HG02588 (cell line): ENCODE data around the gene ZBTB38.

Experiments
- ATAC-seq: cut with Tn5 transposase; IDR thresholded peaks from one replicate; pipeline ENCODE4 v1.9.1; 2021; ENCODE audit warnings: mild to moderate bottlenecking, moderate library complexity; ENCODE audit not compliant: unreplicated experiment

The ZBTB38 gene

GRCh38 chr3:141362736-141363135 is 5.6 kb upstream of the ZBTB38 start:
- ATAC-seq: no peak

- ATAC-seq: no peak
Measured at GRCh38 chr3:141365201-141365600, 3.1 kb upstream of the ZBTB38 start.

DNA sequence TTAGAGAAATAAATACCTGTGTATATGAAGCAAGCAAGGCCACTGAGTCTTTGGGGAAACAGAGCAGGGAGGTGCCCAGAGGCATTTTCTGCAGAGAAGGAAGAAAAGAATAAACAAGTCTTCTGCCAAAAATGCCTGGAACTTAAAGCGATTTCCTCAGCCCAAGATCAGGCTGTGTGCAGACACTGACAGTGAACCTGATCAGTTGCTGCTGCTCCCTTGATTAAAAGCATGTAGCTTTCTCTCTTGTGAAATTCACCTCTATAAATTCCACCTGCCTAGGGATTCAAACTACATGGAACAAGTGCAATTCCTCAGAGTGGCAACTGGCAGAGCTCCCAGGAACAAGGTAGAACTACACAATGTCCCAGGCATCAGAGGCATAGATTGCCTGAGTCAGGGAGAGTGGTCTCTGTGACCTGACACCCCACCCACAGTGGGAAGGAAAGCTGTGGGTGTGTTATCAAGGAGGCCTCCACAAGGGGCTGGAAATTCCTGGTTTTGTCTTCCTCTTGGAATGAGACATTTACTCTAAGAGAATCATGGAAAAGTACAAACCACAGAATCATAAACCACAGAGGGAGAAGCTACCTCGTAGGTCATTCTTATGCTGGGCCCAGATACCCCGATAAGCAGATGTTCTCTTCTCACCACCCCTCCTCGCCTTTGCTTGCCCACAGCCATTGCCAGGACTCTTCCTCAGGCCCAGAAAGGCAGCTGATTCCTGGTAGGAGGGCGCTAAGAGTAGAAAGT is 1.8 kb upstream of the ZBTB38 start:
- no peak for ATAC-seq

GRCh38 chr3:141367038-141367730 is 1.1 kb upstream of the ZBTB38 start:
- ATAC-seq: no peak

- ATAC-seq: no peak
Measured at GRCh38 chr3:141368925-141369794, 856 bp downstream of the ZBTB38 start.

DNA sequence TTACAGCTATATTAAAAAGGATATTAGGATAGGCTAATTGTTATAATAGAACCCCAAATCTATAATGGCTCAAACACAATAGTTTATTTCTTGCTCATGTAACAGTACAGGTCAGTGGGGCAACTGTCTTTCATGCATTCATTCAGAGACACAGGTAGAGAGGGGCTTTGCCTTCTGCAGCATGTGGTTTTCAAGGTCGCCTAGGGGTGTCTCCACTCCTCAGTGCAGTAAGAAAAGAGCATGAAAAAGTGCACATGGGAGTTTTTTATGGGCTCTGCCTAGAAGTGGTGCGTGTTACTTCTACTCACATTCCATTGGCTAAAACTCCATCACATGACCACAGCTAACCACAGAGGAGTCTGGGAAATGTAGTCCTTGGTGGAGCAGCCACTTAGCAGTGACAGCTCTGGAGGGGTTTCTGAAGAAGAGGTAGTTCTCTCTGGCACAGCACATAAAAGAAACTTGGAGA is 1.8 kb downstream of the ZBTB38 start:
- ATAC-seq: peak; percentile 69

- peak; percentile 28 for ATAC-seq
Measured at GRCh38 chr3:141371882-141372281, 3.6 kb downstream of the ZBTB38 start.

DNA sequence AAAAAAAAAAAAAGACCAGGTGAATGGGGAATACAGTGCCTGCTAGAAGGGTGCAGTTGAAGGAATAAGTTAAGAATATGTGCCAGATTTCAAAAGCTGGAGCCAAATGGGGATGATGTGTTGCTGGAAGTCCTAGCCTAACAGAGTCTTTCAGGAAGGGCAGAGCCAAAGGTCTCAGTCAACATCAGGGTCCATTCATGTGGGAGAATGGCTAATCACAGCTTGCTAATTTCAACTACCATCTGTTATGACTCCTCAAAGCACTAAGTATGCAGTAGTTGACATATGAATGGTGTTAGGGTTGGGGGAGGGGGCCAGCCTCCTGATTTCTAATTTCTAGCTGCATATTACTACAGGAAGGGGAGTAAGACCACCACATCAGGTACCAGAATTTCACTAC is 4.4 kb downstream of the ZBTB38 start:
- ATAC-seq: no peak

GRCh38 chr3:141373232-141373631 is 4.9 kb downstream of the ZBTB38 start:
- no peak for ATAC-seq

GRCh38 chr3:141373768-141374526 is 5.6 kb downstream of the ZBTB38 start:
- ATAC-seq: no peak

DNA sequence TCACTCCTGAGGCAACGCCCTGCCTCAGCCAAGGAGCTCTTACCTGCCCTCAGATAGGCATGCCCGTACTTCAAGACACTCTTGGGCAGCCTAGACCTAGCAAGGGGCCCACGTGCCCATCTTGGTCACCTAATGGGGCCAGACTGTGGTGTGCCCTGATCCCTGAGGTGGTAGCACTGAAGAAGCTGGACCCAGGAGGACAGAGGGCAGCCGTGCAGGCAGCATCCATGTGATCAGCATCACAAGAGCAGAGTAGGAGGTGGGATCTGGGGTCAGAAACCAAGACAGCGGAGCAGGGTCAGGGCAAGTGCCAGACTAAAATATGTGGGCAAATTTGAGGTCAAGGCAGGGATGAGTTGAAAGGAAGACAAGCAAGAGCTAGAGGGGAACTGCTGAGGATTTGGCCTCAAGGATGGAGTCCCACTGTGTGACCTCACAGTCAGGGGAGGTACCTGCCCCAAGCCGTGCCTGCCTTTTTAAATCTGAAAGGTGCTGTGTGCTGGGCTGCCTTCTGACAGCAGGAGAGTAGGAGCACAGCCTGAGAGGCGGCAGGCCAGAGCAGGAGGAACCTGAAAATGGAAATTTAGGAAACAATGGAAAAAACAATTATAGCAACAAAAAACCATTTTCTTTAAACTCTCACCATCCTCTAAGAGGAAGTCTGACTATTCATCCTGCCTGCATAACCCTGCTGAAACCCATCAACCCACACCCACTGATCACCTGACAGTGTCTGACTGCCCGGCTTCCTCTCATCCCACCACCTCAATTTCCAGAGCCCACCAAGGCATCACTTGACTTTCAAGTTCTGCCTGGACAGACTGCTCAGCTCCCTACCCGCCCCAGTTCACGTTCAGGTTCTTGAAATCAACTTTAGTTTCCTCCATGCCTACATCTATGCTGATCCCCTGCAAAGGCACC is 7.3 kb downstream of the ZBTB38 start:
- ATAC-seq: no peak

- no peak for ATAC-seq
Measured at GRCh38 chr3:141377377-141377776, 9.1 kb downstream of the ZBTB38 start.

DNA sequence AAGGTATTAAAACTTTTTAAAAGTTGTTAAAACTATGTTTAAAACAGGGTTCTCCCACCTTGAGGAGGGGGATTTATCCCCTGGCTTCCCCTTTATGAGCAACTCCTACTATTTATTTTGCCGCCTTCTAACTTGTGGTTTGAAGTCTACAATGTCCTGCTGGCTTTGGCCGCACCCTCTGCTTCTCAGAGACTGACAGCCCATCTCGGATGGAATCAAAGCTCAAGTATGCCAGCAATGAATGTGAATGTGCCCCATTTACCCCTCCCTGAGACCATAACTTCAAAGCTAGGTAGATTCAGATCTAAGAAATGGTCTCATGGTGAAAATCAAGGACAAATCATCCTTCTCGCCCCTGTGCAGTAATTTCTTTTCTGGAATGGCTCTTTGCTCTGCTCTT is 10.3 kb downstream of the ZBTB38 start:
- ATAC-seq: no peak

DNA sequence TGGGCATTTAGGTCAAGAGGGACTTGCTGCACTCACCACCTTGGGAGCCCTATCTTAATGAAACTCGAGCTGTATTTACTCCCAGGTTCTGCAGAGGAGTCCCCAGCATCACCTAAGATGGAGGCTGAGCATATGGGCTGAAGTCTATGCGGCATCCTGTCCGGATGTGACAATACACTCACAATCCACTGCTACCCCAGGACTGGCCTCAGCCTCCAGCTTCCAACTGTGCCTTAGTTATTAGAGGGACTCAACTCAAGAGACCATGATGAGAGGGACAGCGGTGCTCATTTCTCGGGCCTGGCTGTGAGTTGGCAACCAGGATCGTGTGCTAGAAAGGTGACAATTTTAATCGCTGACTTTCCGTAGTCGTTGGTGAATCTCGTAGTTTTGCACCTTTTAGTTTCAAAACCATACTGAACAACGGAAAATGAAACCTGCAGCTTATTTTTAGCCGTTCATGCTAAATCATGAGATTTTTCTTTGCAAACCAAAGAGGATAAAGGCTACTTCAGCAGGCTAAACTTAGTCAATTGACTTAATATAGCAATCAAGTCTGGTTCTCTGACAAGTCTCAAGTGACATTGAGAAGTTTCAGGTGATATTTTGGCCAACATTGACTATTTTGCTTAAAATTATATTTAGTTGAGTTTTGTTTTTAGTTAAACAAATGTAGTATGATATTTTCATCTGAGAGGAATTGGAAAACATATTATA is 11.1 kb downstream of the ZBTB38 start:
- peak; percentile 44 for ATAC-seq

DNA sequence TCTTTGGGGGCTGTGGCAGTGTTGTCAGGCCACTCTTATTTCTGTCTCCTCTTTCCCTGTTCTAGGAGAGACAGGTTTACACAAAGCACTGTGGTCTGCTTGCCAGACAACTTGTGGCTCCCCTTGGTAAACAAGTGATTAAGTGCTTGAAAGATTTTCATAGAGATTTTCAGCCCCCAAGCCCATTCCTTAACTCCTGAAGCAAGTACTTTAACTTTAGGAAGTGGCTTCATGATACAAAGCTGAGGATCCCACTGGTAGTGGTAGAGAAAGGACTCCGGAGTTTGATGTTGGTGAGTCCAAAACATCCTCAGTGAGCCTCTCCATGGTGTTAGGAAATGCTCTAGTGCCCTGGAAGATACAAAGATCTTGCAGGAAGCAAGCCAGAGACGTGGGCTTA is 12.0 kb downstream of the ZBTB38 start:
- no peak for ATAC-seq

DNA sequence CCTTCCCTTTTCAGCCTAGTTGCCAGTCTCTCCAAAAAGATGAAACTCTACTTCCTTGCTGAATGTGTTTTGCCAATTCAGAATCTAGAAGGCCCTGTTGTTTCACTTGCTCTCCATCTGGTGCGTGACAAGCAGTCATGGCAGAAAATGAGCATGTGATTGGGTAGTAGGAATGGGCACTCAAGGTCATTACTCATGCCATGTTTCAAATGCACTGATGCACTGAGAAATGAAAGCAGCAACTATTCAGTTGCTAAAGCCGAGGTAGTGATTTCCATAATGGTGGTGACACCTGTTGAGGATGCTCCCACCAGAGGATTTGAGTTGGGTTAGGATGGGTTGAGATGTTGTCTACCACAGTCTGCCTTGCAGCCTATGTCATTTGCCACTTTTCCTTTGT is 12.7 kb downstream of the ZBTB38 start:
- peak; percentile 44 for ATAC-seq

DNA sequence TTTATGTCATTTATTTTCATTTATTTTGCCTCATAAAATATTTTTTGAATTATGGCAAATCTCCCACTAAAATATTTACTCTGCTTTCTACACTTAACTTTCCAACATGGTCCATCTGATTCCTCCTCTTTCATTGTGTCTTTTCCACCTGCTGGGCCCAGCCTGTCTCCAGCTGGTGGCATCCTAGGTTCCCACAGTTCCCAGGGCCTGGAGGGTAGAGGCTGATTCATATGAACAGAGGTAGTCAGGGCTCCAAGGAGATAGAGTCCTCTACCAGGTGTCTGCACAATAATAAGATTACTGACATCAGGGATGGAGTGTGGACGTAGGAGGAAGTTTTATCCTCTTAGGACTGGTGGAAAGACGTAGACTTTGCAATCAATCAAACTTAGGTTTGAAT is 14.3 kb downstream of the ZBTB38 start:
- ATAC-seq: no peak

- no peak for ATAC-seq
Measured at GRCh38 chr3:141383555-141384129, 15.3 kb downstream of the ZBTB38 start.

DNA sequence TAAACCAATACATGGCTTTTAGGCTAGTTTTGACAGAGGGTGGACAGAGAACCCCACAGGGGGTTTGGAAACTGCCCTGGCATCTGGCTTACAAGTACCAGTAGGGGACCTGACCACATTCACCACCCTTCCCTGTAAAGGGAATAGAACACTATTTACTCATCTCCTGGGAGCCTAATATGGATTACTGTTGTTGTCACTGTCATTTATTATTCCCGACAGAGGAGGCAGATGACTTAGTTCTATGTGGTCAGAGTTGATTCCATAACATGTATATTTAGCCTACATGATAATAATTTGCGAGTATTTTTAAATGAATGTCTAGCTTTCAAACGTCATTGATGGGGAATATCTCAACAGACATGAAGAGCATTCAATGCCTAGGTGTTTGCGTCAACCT is 15.9 kb downstream of the ZBTB38 start:
- no peak for ATAC-seq
